Esophagus muscularis mucosa (tissue), 4 donors: ENCODE measurements around the gene RASA1. TPM values are rescaled to one million over a fixed set of nuclear protein-coding genes. Genes with fewer than 3 reads are reported as not detected.

Experiments used
- DNase-seq: peaks from one replicate; pipeline ENCODE4 v3.0.0-alpha.2; 2017; ENCODE audit errors: extremely low spot score
- H3K27ac ChIP-seq, 4 donors: fragments of 200-600 bp; sonication (generic); replicated peaks in 1 of 4; 1 replicate in 3 of 4; 2 replicates in 1 of 4; pipeline ENCODE4 v1.5.1; 2016 to 2019; ENCODE audit warnings: mild to moderate bottlenecking in 1 of 4
- H3K27me3 ChIP-seq, 4 donors: fragments of 200-600 bp; sonication (generic); one replicate each; pipeline versions ENCODE4 v1.5.1 to v1.6.0; 2016 to 2019
- H3K36me3 ChIP-seq, 4 donors: fragments of 200-600 bp; sonication (generic); one replicate each; pipeline ENCODE4 v1.5.1; 2016 to 2019
- H3K4me1 ChIP-seq, 4 donors: fragments of 200-600 bp; sonication (generic); one replicate each; pipeline ENCODE4 v1.5.1; 2016 to 2019
- H3K4me3 ChIP-seq, 4 donors: fragments of 200-600 bp; sonication (generic); 1 replicate in 2 of 4; 2 replicates in 2 of 4; pipeline ENCODE4 v1.5.1; 2016 to 2019; ENCODE audit warnings: mild to moderate bottlenecking in 4 of 4, moderate library complexity in 1 of 4
- H3K9me3 ChIP-seq, 4 donors: fragments of 200-600 bp; sonication (generic); 1 replicate in 3 of 4; 2 replicates in 1 of 4; pipeline ENCODE4 v1.5.1; 2016 to 2019
- CTCF ChIP-seq, 3 experiments: fragments of 200-600 bp in 2 of 3; fragments of 450-650 bp in 1 of 3; sonication (generic) in 2 of 3; IDR thresholded peaks; one replicate each; pipeline ENCODE4 v1.5.1; 2017 to 2019; ENCODE audit warnings: antibody characterized with exemption in 3 of 3, mild to moderate bottlenecking in 2 of 3, moderate library complexity in 1 of 3
- EP300 ChIP-seq: sonication (generic); formaldehyde crosslinking; IDR thresholded peaks from one replicate; pipeline ENCODE4 v1.6.1; 2017; ENCODE audit warnings: antibody characterized with exemption
- POLR2A ChIP-seq: fragments of 450-650 bp; IDR thresholded peaks from one replicate; pipeline ENCODE4 v1.6.1; 2017; ENCODE audit warnings: antibody characterized with exemption, moderate library complexity, mild to moderate bottlenecking, low read depth
- POLR2AphosphoS5 ChIP-seq, 2 donors: sonication (generic); formaldehyde crosslinking; IDR thresholded peaks; one replicate each; pipeline ENCODE4 v1.6.1; 2017; ENCODE audit warnings: antibody characterized with exemption in 2 of 2
- WGBS: methylation state at CpG from one replicate; pipeline ENCODE4 v1.1.5; 2018; 5-methylcytosine and 5-hydroxymethylcytosine counted together
- intact Hi-C: fragments of 100-400 bp; cut with DNase I; formaldehyde crosslinking; loops from one replicate; pipeline ENCODE4 v1.15.1; 2023
- total RNA-seq, 4 donors: library from RNA; depleted of rRNA; stranded (reverse); fragments of >200 nt; gene quantifications; one replicate each; pipeline versions ENCODE4 v1.1.0 to v1.2.1, GENCODE V29; 2016

The RASA1 gene
- total RNA-seq, 4 donors from 2014 or later, result 23.4 to 27.3 (median 23.6) TPM

DNA sequence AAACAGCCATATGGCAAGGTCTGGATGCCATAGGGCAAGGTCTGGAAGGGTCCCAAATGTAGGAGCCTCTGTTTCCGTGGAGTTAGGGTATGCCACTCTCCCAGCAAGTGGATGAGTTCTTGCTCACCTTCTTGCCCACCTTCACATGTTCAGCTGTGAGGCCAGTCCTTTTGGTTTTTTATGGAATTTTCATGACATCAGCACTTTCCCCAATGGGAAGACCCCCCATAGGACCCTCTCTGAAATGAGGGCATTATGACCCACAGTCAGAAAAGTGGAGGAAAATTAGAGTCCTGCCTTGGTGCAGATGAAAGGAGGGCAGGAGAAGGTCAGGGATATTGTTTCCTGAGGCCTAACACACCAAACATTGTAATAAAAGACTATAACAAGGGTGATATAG, 53.9 kb downstream of the RASA1 start:
- H3K9me3 ChIP-seq, result no peaks in the 10 kb centered on the region
- TF ChIP-seq CTCF (IDR thresholded peaks at IDR 0.05) (no peak), POLR2AphosphoS5 (IDR thresholded peaks at IDR 0.05) (no peak), EP300 (no peak), POLR2A (no peak)
- 93% methylated on average over 1 of the region's 1 CpG for WGBS
- no peak overlapping the region for H3K27ac ChIP-seq
- H3K27me3 ChIP-seq, result no peaks in the 10 kb centered on the region
- no peaks in the 10 kb centered on the region for H3K36me3 ChIP-seq
- no peak for DNase-seq
- intact Hi-C loops, result no loop called here
- H3K4me3 ChIP-seq, result no peak overlapping the region
- peaks cover 0 to 5% (median 0%) of the 10 kb centered on the region in 4 donors for H3K4me1 ChIP-seq

GRCh38 chr5:87322381-87322780, 54.7 kb downstream of the RASA1 start:
- peaks cover 0 to 5% (median 0%) of the 10 kb centered on the region in 4 donors for H3K4me1 ChIP-seq
- no peak for TF ChIP-seq POLR2AphosphoS5 (IDR thresholded peaks at IDR 0.05)
- no peak for TF ChIP-seq CTCF (IDR thresholded peaks at IDR 0.05)
- no peak for TF ChIP-seq POLR2A
- no peak for TF ChIP-seq EP300
- H3K9me3 ChIP-seq, result no peaks in the 10 kb centered on the region
- no peak for DNase-seq
- no peaks in the 10 kb centered on the region for H3K36me3 ChIP-seq
- WGBS, result 90% methylated on average over 3 of the region's 3 CpGs
- intact Hi-C loops, result no loop called here
- H3K4me3 ChIP-seq, result no peak overlapping the region
- no peaks in the 10 kb centered on the region for H3K27me3 ChIP-seq
- no peak overlapping the region for H3K27ac ChIP-seq

DNA sequence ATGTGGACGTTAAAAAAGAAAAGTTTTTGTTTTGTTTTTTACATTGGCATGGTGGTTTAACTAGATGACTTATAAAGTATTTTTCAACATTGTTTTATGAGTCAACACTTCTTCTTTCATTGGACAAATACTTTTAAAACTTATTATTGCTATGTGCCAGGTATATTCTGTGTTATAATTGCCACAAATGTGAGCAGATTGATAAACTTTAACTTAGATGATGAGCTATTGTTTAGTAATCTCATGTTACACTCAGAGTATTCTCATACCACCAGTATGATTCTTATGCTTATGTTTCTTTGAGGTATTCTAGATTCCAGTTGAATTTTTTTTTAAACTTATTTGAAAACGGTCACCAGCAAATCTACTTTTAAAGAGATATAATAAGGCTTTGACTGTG, 60.3 kb downstream of the RASA1 start:
- H3K36me3 ChIP-seq, result no peaks in the 10 kb centered on the region
- H3K9me3 ChIP-seq, result no peaks in the 10 kb centered on the region
- H3K27me3 ChIP-seq, result no peaks in the 10 kb centered on the region
- H3K27ac ChIP-seq, result no peak overlapping the region
- H3K4me1 ChIP-seq, result no peaks in the 10 kb centered on the region
- no peak for DNase-seq
- no peak for TF ChIP-seq POLR2AphosphoS5 (IDR thresholded peaks at IDR 0.05)
- TF ChIP-seq EP300, result no peak
- no peak for TF ChIP-seq POLR2A
- no peak for TF ChIP-seq CTCF (IDR thresholded peaks at IDR 0.05)
- intact Hi-C loops, result no loop called here
- 73% methylated on average over 2 of the region's 2 CpGs for WGBS
- H3K4me3 ChIP-seq, result no peak overlapping the region

DNA sequence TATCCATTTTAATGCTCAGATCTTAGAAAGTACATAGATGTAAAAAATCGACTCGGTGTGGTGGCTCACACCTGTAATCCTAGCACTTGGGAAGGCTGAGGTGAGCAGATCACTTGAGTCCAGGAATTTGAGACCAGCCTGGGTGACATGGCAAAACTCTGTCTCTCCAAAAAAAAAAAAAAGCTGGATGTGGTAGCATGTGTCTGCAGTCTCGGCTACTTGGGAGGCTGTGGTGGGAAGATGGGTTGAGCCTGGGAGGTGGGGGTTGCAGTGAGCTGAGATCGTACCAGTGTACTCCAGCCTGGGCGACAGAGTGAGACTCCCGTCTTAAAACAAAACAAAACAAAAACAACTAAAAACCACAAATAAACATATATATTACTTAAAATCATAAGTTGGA, 61.4 kb downstream of the RASA1 start:
- no peak overlapping the region for H3K27ac ChIP-seq
- intact Hi-C loops, result no loop called here
- H3K9me3 ChIP-seq, result no peaks in the 10 kb centered on the region
- TF ChIP-seq POLR2AphosphoS5 (IDR thresholded peaks at IDR 0.05), result no peak
- no peak for TF ChIP-seq POLR2A
- no peak for TF ChIP-seq EP300
- TF ChIP-seq CTCF (IDR thresholded peaks at IDR 0.05), result no peak
- peaks cover 0 to 11% (median 4%) of the 10 kb centered on the region in 4 donors for H3K36me3 ChIP-seq
- no peaks in the 10 kb centered on the region for H3K27me3 ChIP-seq
- 91% methylated on average over 6 of the region's 6 CpGs for WGBS
- H3K4me1 ChIP-seq, result no peaks in the 10 kb centered on the region
- no peak overlapping the region for H3K4me3 ChIP-seq
- no peak for DNase-seq

GRCh38 chr5:87339986-87340385, 72.3 kb downstream of the RASA1 start:
- intact Hi-C loops, result no loop called here
- DNase-seq, result no peak
- TF ChIP-seq EP300 (no peak), CTCF (IDR thresholded peaks at IDR 0.05) (no peak), POLR2A (no peak), POLR2AphosphoS5 (IDR thresholded peaks at IDR 0.05) (no peak)
- Histone ChIP-seq H3K27ac (no peak overlapping the region), H3K9me3 (no peaks in the 10 kb centered on the region), H3K36me3 (peaks cover 5 to 42% (median 22%) of the 10 kb centered on the region in 4 donors), H3K4me3 (no peak overlapping the region), H3K4me1 (no peaks in the 10 kb centered on the region), H3K27me3 (no peaks in the 10 kb centered on the region)
